ENCODE results near the gene TCF7L1.
A peak's percentile ranks its signal among the peaks of the same experiment; 100 is the strongest.
"Not testable (repeated sequence)": the region's sequence is repeated elsewhere in the genome, so short reads cannot be mapped to it uniquely, and the experiment has no call there.

The TCF7L1 gene

DNA sequence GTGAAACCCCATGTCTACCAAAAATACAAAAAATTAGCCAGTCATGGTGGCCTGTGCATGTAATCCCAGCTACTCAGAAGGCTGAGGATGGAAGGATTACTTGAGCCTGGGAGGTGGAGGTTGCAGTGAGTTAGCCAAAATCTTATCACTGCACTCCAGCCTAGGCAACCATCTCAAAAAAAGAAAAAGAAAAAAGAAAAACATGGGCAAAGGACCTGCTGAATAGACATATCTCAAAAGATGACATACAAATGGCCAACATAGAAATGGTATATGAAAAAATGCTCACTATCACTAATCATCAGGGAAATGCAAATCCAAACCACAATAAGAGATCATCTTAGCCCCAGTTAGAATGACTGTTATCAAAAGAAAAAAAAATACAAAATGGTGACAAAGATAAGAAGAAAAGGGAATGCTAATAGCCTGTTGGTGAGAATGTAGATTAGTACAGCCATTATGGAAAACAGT is 196.0 kb downstream of the TCF7L1 start:
- DNase-seq: no peak

- DNase-seq: not testable (repeated sequence)
Measured at GRCh38 chr2:85329701-85330100, 196.5 kb downstream of the TCF7L1 start.

GRCh38 chr2:85330839-85331636 is 197.8 kb downstream of the TCF7L1 start:
- DNase-seq: no peak

DNA sequence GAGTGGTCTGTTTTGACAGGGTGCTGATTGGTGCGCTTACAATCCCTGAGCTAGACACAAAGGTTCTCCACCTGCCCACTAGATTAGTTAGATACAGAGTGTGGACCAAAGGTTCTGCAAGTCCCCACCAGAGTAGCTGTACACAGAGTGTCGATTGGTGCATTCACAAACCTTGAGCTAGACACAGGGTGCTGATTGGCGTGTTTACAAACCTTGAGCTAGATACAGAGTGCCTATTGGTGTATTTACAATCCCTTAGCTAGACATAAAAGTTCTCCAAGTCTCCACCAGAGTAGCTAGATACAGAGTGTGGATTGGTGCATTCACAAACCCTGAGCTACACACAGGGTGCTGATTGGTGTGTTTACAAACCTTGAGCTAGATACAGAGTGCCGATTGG is 200.7 kb downstream of the TCF7L1 start:
- DNase-seq: not testable (repeated sequence)

DNA sequence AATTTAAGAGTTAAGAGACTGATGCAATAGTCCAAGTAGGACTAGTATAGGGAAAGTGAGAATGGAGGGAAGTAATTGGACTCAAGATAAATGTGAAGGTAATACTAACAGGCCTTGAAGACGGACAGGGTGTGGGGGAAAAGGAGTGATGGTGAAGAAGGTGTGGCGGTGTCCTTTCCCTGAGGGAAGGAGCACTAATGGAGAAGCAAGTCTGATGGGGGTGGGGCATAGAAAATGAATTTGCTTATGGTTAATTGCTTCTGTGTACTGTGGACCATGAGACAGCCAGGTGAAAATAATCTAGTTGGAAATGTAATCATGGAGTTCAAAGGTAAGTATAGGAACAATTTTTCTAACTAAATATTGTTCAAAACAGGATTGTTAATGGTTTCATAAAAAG is 201.7 kb downstream of the TCF7L1 start:
- no peak for DNase-seq

- DNase-seq: no peak
Measured at GRCh38 chr2:85340034-85340892, 207.1 kb downstream of the TCF7L1 start.

- DNase-seq: no peak
Measured at GRCh38 chr2:85341269-85342029, 208.3 kb downstream of the TCF7L1 start.

- DNase-seq: no peak
Measured at GRCh38 chr2:85342156-85342555, 209.0 kb downstream of the TCF7L1 start.

- DNase-seq: not testable (repeated sequence)
Measured at GRCh38 chr2:85343207-85343895, 210.2 kb downstream of the TCF7L1 start.

- DNase-seq: no peak
Measured at GRCh38 chr2:85344356-85344954, 211.3 kb downstream of the TCF7L1 start.

DNA sequence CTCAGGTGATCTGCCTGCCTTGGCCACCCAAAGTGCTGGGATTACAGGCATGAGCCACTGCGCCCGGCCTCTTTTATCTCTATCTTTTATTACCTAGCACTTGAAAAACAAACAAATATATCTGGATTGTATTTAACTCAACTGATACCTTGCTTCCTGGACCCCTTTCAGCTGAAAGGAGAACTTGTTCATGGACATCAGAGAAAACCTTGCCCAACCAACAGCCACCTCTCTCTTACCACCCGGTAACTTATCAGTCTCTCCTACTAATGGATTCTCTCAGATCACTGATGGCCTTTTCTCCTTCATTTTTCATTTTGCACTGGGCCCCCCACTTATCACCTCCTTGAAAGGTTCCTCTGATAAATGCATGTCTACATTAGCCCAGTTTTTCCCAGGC is 214.4 kb downstream of the TCF7L1 start:
- DNase-seq: no peak

DNA sequence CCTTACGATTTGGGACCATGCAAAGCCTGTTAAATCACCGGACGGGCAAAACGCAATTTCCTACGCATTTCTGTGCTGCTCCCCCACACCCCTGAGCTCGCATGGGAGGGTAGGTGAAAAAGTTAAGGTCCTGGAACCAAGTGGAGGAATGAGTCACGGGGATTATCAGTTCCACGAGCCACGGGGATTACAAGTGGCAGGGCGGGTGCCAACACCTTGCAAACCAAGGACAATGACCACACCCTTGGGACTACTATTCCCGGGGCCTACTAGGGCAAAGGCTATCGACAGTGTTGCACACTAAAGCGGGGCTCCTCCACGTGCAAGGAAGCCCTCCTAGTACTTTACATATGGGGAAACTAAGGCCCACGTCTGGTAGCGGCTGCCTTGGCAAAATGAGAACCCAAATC is 220.7 kb downstream of the TCF7L1 start:
- DNase-seq: peak; percentile 14

- peak; percentile 98 for DNase-seq
Measured at GRCh38 chr2:85354286-85355072, 221.3 kb downstream of the TCF7L1 start, which contains the start of the genes ELMOD3 and RETSAT. Gene ELMOD3, plus strand, starts transcription at chr2:85354769. Its CDS starts 2,430 bp downstream, at chr2:85357199. Gene RETSAT, minus strand, starts transcription at chr2:85354528. Its CDS starts 21 bp downstream, at chr2:85354507.

DNA sequence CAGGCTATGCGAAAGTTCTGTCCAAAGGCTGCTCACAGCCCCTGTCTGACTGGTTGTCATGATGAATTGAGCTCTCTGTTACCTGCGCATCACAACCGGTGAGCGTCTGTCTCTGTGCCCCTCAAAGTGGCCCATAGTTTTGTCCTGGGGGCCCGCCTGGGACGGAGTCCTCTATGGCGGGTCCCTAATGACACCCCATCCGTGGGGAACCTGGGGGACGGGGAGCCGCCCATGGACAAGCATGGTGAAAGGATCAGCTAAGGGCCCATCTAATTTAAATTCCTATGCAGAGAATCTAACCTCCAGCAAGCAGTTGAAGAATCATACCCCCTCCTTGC is 221.8 kb downstream of the TCF7L1 start:
- peak; percentile 22 for DNase-seq

DNA sequence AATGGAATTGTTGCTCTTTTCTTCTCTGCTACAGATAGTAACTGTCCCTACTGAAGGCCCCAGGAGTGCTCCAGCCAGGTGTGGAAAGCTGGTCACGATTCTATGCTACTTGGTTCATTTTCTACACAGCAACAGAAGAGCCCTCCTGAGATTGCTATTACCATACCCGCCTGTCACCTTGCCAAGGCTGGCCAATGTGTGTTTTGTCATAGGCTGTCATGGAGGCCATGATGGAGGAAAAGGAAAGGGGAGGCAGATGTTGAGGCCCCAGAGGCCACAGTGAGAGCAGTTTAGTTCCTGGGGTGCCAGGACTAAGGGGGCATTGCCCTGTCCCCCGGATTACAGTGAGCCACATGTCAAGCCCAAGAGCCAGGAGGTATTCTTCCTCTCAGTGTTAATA is 222.3 kb downstream of the TCF7L1 start:
- no peak for DNase-seq

GRCh38 chr2:85356186-85356585 is 223.0 kb downstream of the TCF7L1 start:
- no peak for DNase-seq

DNA sequence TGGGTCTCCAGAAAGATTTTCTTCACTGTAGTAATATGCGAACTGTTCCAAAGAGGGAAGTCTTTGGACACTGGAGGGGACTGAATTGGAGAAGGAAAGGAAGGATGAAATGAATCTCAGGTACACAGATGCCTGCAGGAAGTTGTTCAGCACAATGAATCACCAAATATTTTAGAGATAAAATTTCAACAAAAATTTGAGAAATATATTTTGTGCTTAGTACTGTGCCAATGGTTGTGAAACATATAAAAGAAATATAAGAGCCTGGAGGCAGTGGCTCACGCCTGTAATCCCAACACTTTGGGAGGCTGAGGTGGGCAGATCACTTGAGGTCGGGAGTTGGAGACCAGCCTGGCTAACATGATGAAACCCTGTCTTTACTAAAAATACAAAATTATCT is 224.5 kb downstream of the TCF7L1 start:
- DNase-seq: no peak
